SIG-M5 (cell line): ENCODE data around the gene LRRC32.

Experiments used
- DNase-seq: peaks from one replicate; lab custom pipeline; 2025; lab: John Stamatoyannopoulos, UW

The LRRC32 gene

GRCh38 chr11:76663912-76664440, 6.6 kb downstream of the LRRC32 start:
- no peak for DNase-seq

- DNase-seq = no peak
Measured at GRCh38 chr11:76663486-76663810, 7.1 kb downstream of the LRRC32 start.

- DNase-seq = no peak
Measured at GRCh38 chr11:76662656-76663485, 7.7 kb downstream of the LRRC32 start.

- DNase-seq = no peak
Measured at GRCh38 chr11:76661834-76662434, 8.6 kb downstream of the LRRC32 start.

- no peak for DNase-seq
Measured at GRCh38 chr11:76661306-76661751, 9.2 kb downstream of the LRRC32 start.

- DNase-seq = no peak
Measured at GRCh38 chr11:76660533-76661305, 9.8 kb downstream of the LRRC32 start.

- no peak for DNase-seq
Measured at GRCh38 chr11:76659672-76660532, 10.6 kb downstream of the LRRC32 start.

- no peak for DNase-seq
Measured at GRCh38 chr11:76658651-76659650, 11.6 kb downstream of the LRRC32 start.

- no peak for DNase-seq
Measured at GRCh38 chr11:76658231-76658630, 12.3 kb downstream of the LRRC32 start.

GRCh38 chr11:76657187-76658170, 13.1 kb downstream of the LRRC32 start:
- DNase-seq = no peak

GRCh38 chr11:76656571-76657081, 13.9 kb downstream of the LRRC32 start:
- DNase-seq = no peak

GRCh38 chr11:76656050-76656531, 14.5 kb downstream of the LRRC32 start:
- no peak for DNase-seq

GRCh38 chr11:76655501-76656049, 15.0 kb downstream of the LRRC32 start:
- DNase-seq = no peak

- no peak for DNase-seq
Measured at GRCh38 chr11:76654980-76655379, 15.6 kb downstream of the LRRC32 start.

GRCh38 chr11:76654298-76654851, 16.2 kb downstream of the LRRC32 start:
- no peak for DNase-seq

GRCh38 chr11:76653674-76654284, 16.8 kb downstream of the LRRC32 start:
- no peak for DNase-seq

- no peak for DNase-seq
Measured at GRCh38 chr11:76653012-76653673, 17.4 kb downstream of the LRRC32 start.
